HG02943 (cell line): ENCODE results near the gene FANCD2.
"Not testable (repeated sequence)": the region's sequence is repeated elsewhere in the genome, so short reads cannot be mapped to it uniquely, and the experiment has no call there.

Source experiments
- ATAC-seq: cut with Tn5 transposase; IDR thresholded peaks from one replicate; pipeline ENCODE4 v1.9.1; 2021; ENCODE audit warnings: mild to moderate bottlenecking, low read depth, moderate library complexity; ENCODE audit not compliant: unreplicated experiment

Gene FANCD2

DNA sequence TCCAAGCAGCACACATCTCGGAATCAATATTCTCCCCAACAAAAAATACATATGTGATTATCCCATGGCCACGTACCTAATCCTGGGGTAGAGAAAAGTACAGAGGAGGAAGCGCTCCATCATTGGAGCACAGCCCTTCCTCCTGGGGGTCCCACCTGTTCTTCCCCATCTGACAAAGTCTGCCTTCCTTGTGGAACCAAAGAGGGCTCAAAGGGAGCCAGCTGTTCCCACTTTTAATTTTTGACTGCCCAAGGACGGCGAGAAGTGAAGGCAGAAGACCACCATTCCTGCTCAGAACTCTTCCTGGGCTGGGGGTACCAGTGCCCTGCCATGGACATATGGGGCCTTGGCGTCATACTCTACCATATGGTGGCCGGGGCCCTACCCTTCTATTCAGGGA, 14.1 kb upstream of the FANCD2 start:
- no peak for ATAC-seq

DNA sequence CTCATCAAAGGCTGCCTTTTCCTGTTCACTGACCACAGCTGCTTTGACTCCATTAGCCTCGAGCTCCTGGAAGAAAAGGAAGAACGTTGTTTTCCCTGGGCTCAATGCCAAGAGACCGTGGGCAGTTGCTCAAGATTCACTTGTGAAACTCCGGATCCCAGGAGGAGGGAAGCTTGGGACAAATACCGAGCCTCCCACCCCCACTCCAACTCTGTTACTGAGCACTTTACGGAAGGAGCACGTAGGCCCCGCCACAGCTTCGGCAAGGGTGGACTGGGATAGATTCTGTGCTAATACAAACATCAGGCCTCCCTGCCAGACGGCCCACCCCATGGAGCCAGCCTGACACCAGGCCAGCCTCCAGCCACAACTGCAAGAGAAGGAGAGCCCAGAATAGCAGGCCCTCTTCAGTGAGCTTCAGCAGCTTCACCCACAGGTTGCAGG, 10.8 kb upstream of the FANCD2 start:
- no peak for ATAC-seq

DNA sequence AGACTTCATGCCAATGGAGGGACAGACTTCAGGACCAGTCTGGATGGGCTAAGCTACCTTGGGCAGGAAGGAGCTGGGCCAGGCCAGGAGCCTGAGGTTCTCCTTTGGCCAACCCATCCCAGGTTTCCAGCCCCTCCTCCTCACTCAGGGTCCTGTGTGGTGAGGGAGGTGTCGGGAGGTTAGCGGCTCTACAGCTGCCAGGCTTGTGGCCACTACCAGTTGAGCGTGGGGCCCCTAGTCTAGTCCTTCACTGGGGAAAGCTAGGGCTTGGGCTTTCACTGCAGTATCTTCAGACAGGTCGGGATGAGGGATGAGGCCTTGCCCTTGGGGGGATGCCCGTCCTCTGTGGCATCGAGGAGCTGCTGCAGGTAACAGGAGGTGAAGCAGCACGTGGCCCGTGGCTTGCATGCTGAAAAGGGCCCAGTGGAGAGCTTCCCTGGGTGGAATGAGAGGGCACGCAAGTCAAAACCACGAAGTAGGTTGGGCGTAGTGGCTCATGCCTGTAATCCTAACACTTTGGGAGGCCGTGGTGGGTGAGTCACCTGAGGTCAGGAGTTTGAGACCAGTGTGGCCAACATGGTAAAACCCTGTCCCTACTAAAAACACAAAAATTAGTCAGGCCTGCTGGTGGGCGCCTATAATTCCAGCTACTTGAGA, 8.5 kb upstream of the FANCD2 start:
- no peak for ATAC-seq

DNA sequence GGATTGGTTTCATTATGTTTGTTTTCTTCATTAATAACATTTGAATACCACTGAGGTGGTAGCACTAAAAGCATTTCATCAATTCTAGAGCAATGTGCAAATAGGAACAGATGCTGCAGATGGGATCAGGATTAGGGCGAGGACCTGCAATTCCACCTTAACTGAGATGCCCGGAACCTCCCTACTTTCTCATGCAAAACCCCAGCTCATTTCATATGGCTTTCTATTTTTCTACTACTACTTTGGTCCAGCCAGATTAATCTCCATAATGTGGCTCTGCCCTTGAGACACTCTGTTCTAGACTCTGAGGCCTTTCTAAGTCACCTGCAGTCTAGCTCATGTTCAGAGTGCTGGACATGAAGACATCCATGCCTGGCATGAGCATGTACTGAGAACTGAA, 7.4 kb upstream of the FANCD2 start:
- ATAC-seq = not testable (repeated sequence)

DNA sequence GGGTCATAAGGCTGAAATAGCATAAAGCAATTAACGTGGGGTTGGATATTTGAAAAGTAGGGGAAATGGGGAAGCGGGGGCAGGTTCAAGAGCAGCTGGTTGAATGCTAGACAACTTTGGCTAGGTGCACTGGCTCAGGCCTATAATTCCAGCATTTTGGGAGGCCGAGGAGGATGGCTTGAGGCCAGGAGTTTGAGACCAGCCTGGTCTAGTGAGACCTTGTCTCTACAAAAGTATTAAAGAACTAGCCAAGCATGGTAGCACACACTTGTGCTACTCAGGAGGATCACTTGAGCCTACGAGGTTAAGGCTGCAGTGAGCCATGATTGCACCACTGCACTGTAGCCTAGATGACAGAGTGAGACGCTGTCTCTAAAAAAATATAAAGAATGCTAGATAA, 6.9 kb upstream of the FANCD2 start:
- no peak for ATAC-seq

DNA sequence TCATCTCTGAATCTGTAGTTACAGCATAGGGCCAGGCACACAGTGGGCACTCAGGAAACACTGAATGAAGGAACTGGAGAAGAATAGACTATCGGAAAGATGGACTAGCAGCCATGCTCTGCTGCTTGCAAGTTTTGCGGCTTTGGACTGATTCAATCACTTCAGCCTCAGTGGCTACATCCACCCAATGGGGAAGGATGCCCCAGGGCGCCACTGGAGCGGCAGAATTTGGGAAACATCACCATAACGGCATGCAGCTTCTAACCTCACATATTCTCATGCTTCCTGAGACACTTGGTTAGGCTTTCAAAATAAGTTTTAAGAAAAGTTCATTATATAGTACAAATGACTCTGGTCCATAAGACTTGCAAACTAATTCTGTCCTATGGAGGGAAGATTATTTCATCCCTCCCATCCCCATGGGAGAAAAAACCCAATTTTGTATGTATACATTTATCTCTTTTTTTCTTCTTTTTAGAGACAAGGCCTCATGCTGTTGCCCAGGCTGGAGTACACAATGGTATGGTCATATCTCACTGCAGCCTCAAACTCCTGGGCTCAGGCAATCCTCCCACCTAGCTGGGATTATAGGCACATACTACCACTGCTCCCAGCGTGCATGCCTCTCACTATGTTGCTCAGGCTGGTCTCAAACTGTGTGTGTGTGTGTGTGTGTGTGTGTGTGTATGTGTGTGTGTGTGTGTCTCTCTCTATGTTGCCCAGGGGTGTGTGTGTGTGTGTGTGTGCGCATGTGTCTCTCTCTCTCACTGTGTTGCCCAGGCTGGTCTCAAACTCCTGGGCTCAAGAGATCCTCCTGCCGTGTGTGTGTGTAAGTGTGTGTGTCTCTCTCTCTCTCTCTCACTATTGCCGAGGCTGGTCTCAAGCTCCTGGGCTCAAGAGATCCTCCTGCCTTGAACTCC, 4.1 kb upstream of the FANCD2 start:
- ATAC-seq = no peak

DNA sequence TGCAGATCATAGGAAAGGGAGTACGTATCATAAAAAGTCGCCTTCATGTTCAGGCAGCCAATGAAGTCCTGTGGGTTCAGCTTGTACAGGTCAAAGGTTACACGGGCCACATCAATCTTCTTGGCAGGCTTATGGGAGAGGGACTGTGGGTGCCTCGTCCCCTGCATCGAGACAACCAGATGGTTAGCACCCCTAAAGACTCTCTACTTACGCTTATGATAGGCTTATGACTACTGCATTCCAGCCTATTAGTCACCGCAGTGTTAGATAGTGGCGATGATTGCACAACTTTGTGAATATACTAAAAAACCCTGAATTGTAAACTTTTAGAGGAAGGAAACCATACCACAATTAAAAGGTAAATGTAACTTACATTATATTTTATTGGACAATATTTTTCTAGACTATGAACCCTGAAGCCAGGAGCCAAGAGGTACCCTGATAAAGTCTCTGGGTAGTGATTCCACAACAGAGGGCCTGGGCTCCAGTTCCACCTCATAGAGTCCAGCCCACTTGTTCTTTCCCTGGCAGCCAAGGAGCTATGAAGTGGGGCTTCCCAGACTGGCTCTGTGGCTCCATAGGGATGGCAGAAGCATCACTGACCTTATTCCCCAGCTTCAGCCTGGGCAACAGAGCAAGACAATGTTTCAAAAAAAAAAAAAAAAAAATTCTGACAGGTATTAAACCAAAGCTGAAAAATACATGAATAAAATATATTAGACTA, 2.5 kb upstream of the FANCD2 start:
- ATAC-seq = no peak

DNA sequence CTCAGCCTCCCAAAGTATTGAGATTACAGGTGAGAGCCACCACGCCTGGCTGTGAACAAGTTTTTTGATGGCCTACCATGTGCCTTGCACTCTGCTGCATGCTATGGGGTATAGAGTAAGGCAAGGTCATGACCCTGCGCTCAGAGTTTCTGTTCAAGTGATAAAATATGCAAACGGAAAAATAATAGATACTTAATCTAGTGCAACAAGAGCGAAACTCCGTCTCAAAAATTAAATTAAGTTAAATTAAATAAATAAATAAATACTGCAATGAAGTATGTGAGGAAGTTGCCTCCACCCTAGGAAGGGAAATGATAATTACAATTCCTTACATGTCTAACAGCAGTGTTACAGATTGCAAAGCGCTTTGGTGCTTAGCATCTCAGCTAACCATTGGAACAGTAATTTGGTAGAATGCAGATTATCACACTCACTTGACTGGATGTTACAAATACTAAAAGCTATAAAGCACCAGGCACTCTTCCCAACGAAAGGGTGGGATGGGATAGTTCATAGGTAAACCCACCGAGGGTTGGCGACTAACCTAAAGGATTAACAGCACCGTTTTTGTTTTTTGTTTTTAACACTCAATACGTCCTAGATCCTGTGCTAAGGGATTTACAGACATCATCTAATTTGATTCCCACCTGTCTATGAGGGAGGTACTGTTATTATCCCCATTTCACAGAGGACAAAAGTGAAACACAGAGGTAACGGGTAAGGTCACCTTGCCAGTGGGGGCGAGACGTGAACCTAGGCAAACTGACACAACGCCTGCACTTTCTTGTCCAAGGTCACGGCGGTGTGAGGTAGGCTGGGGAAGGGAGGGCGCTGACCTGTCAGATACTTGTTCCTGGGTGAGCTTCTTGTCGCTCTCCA, 793 bp upstream of the FANCD2 start:
- no peak for ATAC-seq

DNA sequence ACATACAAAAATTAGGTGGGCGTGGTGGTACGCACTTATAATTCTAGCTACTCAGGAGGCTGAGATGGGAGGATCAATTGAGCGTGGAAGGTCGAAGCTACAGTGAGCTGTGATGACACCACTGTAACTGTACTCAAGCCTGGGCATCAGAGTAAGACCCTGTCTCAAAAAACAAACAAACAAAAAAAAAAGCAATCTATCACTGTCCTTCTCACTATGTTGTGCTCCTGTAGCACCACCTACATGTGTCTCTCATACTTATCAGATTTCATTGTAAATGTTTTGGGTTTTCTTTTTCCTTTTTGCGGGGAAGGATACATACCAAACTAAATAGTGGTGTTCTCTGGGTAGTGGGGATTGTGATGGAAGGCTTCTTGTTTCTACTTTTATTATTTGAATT, 14.8 kb downstream of the FANCD2 start:
- no peak for ATAC-seq

DNA sequence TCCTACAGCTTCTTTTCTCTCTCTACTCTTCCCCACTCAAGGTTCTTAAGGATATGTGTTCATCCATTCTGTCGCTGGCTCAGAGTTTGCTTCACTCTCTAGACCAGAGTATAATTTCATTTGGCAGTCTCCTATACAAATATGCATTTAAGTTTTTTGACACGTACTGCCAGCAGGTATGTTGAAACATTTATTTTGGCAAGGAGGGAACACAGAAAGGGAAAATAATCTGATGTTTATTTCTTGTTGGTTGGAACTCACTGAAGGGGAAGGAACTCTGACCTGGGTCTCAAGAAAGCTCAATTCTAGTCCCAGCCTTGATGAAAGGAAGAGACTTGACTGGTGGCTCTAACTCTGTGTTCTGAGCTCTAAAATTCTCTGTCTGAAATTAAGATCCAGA, 21.6 kb downstream of the FANCD2 start:
- ATAC-seq = no peak

DNA sequence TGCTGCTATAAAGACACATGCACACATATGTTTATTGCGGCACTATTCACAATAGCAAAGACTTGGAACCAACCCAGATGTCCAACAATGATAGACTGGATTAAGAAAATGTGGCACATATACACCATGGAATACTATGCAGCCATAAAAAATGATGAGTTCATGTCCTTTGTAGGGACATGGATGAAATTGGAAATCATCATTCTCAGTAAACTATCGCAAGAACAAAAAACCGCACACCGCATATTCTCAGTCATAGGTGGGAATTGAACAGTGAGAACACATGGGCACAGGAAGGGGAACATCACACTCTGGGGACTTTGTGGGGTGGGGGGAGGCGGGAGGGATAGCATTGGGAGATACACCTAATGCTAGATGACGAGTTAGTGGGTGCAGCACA, 26.8 kb downstream of the FANCD2 start:
- ATAC-seq = not testable (repeated sequence)

DNA sequence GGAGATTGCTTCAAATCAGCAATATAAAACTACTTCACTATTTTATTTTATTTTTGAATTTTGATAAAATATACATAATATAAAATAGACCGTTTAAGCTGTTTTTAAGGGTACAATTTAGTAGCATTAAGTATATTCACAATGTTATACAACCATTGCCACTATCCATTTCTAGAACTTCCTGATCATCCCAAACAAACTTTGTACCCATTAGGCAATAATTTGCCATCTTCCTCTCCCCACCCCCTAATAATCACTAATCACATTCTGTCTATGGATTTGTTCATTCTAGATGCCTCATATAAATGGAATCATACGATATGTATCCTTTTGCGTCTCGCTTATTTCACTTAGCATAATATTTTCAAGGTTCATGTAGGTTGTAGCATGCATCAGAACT, 28.9 kb downstream of the FANCD2 start:
- ATAC-seq = no peak

DNA sequence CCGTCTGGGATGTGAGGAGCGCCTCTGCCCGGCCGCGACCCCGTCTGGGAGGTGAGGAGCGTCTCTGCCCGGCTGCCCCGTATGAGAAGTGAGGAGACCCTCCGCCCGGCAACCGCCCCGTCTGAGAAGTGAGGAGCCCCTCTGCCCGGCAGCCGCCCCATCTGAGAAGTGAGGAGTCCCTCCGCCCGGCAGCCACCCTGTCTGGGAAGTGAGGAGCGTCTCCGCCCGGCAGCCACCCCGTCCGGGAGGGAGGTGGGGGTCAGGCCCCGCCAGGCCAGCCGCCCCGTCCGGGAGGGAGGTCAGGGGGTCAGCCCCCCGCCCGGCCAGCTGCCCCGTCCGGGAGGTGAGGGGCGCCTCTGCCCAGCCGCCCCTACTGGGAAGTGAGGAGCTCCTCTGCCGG, 43.8 kb downstream of the FANCD2 start:
- not testable (repeated sequence) for ATAC-seq

DNA sequence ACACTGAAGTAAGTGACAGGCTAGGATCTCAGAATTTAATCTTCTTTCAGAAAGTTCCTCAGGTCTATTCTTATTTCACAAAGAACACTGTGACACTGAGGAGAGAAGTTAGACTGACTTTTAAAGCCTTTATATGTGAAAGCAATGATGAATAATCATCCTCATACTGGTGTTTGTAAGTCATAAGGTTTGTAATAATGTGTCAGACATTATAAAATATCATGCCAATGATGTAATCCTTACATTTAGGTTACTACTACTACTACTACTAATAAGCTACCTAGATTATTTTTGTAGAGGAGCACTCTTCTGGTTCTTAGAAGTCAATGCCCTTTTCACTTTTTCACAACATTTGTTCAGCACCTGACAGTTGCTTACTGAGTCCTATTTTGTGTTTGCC, 48.4 kb downstream of the FANCD2 start:
- no peak for ATAC-seq

DNA sequence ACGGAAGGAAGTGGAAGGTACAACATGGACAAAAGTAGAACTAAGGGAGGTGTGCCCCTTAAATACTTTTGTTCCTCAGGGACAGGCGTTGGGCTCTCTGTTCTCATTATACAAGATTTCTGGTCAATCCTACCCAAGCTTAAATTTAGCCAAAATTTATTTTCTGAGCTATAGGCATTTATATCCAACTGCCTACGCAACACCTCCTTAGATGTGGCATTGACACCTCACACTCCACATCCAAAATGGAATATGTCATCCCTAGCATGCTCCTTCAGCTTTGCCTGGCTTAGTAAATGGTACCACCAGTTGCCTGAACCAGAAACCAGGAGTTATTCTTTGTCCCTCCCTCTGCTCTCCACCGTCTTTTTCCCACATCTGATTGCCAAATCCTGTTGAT, 55.6 kb downstream of the FANCD2 start:
- no peak for ATAC-seq

DNA sequence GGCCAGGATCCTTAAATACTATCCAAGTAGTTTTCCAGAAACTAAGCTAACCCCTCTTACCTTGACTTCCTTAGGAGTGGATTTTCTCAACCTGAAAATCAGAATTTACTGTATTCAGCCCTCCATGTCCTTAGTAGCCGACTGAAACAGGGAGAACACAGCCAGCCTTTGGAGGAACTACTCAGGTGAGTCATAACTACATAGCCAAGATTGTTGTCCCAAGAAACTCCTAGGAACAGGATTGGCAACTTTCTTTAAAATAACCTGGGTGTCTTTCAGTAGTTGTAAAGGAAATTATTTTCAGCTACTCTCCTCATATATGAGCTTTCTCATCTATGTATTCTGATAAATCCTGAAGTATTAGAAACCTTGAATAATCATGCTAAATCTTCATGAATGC, 59.5 kb downstream of the FANCD2 start:
- no peak for ATAC-seq

DNA sequence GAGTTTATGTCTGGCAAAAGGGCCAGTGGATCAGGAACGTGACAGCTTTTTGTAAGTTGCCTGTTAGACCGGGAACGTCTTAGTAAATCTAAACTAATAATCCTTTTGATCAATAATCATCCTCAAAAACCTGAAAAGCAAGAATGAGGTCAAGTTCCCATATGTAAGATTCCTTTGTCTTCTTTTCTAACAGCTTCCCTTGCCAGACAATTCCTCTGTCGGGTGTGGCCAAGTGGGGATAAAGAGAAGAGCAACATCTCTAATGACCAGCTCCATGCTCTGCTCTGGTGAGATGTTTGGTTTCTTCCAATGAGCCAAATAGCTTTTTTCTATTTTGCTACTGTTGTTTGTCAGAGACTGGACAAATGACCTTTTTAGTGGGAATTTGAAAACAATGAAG, 62.0 kb downstream of the FANCD2 start:
- ATAC-seq = no peak

DNA sequence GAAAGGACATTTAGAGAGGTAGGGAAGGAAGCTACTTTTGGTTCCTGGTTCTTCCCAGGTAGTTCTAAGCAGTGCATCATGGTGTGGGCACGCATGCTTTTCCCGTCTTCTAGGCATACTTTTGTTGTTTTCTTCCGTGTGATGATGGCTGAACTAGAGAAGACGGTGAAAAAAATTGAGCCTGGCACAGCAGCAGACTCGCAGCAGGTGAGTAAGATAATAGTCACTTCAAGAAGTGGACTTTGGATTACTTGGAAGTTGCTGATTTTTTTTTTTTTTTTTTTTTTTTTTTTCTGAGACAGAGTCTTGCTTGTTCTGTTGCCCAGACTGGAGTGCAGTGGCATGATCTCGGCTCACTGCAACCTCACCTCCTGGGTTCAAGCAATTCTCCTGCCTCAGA, 63.9 kb downstream of the FANCD2 start:
- no peak for ATAC-seq

DNA sequence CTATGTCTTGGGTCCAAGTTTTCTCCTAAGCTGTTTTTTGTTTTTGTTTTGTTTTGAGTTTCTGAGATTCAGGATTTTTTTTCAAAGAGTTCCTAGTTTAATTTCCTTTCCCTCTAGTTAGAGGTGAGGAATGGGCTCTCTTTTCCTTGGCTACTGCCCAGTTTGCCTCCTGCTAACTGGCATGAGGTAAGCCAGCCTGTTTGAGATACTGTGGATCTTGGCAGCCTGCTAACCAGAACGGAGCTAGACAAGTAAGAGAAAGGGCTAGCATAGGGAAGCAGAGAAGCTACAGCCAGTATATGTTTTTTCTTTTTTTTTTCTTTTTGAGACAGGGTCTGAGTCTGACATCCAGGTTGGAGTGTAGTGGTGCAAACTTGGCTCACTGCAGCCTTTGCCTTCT, 64.5 kb downstream of the FANCD2 start:
- not testable (repeated sequence) for ATAC-seq

DNA sequence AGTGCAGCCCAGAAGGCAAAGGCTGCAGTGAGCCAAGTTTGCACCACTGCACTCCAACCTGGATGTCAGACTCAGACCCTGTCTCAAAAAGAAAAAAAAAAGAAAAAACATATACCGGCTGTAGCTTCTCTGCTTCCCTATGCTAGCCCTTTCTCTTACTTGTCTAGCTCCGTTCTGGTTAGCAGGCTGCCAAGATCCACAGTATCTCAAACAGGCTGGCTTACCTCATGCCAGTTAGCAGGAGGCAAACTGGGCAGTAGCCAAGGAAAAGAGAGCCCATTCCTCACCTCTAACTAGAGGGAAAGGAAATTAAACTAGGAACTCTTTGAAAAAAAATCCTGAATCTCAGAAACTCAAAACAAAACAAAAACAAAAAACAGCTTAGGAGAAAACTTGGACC, 65.2 kb downstream of the FANCD2 start:
- not testable (repeated sequence) for ATAC-seq
